SK-MEL-5 (cell line): ENCODE measurements around the gene PLPP1. TPM values are rescaled to one million over a fixed set of nuclear protein-coding genes. Genes with fewer than 3 reads are reported as not detected.

ENCODE experiments used
- DNase-seq: peaks from one replicate; pipeline ENCODE4 v3.0.0-alpha.2; 2016; ENCODE audit warnings: low read depth, low spot score
- in situ Hi-C: cut with HindIII; loops from 2 replicates; pipeline ENCODE4 v1.10.0; 2016; ENCODE audit warnings: low sequenced_read_pairs, high pct_unique_total_duplicates, low pct_unique_long_range_greater_than_20kb
- small RNA-seq, 2 experiments: library from RNA; depleted of rRNA; stranded (forward); fragments of <200 nt; gene quantifications; one replicate each; pipeline ENCODE3, GENCODE V24; 2014
- total RNA-seq: library from RNA; depleted of rRNA; stranded (reverse); fragments of >200 nt; shearing (Covaris generic); gene quantifications from 2 replicates; pipeline ENCODE4 v1.2.3, GENCODE V29; 2014; rRNA removed

PLPP1 gene
- total RNA-seq, 1 experiment from 2014 or later: 17.1 TPM

DNA sequence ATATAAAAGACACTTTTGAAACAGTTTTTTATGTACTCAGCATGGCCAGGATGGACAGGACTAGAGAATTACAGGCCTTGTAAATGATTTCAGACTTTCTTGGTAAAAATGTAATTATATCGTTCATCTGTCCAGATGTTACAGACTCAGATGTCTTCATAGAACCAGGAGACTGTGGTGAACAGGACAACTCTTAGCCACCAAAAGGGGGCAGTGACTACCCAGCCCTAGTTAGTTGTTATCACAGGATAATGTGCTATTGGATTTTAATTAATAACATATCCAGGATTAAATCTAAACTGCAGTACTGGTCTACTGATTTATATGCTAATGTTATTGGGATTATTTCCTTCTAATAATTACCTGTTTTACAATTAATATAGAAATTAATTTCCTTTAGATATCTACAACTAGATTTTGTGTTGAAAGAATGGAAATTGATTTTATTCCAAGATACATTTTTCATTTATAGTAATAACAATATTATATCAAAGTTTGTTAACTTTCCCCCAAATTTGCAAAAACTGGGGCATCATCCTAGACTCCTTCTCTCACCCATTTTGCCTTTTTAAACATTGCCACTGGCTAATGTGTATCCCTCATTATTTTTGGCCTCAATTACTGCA lies 127.6 kb downstream of the PLPP1 start:
- peak; percentile 65 for DNase-seq
- in situ Hi-C loops: no loop called here

DNA sequence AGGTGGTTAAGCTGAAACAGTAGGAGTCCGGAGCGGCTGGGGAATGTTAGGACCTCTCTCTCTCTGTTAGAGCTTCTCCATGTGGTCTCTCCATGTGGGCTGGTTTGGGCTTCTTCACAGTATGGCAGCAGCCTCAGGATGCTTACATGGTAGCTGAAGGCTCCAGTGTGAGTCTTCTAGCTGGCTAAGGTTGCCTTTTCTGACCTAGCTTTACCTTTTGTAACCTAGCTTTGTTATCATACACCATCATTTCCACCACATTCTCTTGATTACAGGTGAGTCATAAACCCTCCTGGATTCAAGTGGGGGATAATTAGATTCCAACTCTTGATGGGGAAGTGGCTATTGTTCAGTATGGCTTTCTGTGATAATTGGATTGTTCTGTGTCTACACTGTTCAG lies 128.5 kb downstream of the PLPP1 start:
- DNase-seq: no peak
- in situ Hi-C loops: no loop called here

DNA sequence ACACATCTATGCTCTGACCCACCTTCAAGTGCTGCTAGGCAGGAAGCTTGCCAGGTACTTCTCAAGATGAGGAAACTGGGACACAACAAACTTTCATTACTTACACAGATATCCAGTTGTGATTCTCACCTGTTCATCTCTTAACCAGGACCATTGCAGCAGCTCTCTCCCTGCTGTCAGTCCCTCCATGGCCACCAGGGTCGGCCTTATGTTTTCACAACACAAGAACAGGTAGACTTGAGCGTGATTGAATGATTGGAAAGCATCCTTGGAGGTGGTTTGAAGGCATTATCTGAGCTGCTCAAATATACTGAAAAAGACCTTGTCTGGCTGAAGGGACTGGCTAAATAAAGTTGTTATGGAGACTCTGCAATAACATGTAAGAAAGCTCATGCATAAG lies 132.6 kb downstream of the PLPP1 start:
- no peak for DNase-seq
- in situ Hi-C loops: no loop called here

DNA sequence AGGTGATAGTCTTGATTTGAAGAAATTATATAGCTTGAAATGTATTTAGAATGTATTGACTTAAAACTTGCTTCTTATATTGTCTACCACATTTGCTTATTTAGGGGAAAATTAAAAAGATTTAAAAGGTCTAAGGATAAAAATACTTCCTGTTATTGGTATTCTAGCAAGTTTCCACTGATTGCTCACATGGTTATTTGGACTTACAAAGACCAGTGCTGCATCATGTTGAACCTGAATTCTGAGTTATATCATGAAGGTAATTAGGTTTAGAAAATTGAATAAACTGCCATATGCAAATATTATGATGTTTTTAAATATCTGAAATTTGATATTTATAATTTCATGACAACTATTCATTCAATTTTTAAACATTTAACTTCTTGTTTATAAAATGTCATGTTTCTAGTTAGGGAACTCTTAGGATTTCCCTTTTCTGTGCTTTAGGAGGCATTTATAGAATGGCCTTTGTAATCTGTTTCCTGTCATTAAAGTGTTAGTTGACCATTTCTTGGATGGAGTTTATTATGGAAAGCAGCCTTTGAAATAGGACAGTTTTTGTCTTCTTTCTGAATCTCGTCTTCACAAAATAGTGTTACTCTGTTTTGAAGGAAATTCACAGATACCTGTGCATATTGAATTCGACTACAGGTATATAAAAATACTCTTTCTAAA lies 141.1 kb downstream of the PLPP1 start:
- DNase-seq: no peak
- in situ Hi-C loops: no loop called here

DNA sequence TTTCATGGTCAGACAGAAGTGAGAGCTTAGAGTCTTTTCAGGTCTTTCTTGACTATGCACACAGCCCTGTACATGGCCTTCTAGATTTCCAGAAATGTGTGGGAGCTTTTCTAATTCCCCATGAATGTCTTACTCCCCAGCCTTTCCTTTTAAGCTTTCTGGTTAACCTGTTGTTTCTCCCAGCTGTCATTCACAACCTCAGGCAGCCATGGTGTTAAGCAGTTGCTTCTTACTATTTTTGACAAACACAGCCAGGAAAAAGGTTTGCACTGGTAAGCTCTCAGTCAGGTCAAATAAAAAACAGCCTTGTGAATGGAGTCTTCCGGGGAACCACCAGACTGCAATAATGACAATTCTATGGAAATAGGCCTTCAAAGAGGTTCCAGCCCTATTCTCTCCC lies 142.1 kb downstream of the PLPP1 start:
- in situ Hi-C loops: no loop called here
- DNase-seq: no peak

DNA sequence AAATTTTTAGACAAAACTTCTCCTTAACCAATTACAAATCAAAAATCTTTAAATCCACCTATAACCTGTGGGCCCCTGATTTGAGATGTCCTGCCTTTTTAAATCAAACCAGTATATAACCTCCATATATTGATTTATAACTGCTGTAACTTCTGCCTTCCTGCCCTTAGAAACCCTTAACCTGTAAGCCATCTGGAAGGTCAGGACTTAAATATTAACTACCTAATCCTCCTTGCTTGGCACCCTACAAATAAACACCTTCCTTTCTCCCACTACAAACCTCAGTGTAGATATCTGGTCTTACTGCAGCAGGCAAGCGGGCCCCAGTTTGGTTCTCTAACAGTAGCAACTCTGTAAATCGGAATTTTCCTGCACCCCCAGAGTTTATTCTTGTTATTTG lies 143.1 kb downstream of the PLPP1 start:
- in situ Hi-C loops: no loop called here
- no peak for DNase-seq

DNA sequence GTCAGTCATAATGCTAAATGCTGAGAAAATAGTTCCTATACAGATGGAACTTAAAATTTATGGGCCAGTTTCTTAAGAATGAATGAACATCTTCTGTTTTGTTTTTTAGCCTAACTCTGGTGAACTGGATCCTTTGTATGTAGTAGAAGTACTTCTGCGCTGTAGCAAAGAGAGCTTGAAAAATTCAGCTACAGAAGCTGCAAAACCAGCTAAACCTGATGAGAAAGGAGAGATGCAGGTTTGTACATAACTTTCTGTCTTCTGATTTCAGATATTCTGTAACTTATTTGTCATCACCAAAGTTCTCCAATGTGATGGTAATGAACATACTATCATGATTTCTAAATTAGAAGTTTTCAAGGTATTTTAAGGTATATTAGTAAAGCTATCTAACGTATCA lies 146.9 kb downstream of the PLPP1 start:
- in situ Hi-C loops: no loop called here
- DNase-seq: no peak

DNA sequence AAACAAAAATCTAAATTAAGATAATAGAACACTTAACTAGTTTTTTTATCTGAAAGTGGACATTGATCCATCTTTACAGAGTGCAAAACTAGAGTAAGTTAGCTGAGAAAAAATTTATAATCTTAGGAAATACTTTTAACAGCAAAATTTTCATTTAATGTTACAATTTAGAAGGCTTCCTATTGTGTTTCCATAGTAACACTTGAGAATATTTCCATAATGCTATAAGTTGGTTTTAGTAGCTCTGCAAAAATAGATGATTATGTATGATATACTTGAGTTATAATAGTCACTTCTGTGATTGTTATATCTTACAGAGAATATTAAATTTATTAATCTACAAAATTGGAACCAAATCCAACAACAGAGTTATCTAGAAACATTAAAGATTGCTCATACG lies 148.4 kb downstream of the PLPP1 start:
- in situ Hi-C loops: no loop called here
- DNase-seq: no peak

DNA sequence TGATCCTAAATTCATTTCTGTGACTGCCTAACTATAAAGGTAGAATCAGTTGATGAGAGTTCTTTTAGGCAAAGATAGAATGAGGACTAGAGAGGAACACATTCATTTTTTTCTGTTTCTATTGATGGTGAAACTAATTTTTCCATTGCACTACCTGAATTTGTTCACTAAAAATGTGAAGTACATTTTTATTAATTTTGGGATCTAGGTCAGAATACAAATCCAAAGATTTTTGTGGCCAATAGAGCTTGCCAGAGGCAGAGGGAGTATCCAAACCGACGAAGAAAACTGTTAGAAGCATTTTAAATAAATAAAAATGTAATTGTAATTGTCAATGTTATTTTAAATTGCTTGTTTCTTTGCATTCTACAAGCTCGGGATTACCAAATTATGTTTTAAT lies 148.9 kb downstream of the PLPP1 start:
- DNase-seq: no peak
- in situ Hi-C loops: no loop called here

DNA sequence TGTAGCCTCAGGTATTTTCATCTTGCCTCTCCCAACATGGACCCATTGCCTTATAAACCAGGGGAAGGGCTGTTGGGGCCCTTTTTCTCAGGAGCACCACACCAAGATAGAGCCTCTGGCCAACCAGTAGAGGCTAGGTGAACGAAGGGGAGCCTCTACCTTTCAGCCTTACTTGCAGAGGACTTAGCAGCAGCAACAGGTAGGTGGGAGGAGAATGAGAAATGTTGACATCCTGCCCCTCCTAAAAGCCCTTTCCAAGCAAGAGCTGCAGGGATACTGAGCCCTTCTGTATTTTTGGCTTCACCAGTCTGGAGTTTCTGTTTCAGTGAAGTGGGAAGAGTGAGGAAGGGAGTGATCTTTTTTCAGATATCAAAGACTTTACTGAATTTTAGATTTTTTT lies 149.5 kb downstream of the PLPP1 start:
- in situ Hi-C loops: no loop called here
- no peak for DNase-seq

DNA sequence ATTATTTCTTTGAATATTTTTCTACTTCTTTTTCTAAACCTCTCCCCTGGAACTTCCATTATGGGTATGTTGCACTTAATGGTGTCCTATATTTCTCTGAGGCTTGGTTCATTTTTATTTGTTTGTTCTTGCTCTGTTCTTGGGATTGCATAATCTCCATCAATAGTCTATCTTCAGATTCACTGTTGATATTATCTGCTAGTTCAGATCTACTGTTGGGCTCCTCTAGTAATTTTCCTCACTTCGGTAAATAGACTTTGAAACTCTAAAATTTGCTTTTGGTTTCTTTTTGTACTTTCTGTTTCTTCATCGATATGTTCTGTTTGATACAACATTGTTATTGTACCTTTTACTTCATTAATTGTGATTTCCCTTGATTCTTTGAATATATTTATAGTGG lies 150.7 kb downstream of the PLPP1 start:
- no peak for DNase-seq
- in situ Hi-C loops: no loop called here

DNA sequence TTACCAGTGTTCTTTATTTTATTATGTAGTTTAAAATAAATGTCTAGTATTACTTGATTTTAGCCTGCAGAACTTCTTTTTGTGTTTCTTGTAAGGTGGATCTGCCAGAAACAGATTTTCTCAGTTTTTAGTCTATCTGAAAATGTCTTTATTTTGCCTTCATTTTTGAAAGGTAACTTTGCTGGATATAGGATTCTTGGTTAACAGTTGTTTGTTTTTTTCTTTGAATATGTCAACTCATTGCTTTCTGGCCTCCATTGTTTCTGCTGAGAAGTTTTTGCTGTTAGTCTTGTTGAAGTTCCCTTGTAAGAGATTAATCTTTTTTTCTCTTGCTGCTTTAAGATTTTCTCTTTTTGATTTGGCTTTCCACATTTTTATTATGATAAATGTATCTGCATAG lies 151.5 kb downstream of the PLPP1 start:
- DNase-seq: no peak
- in situ Hi-C loops: no loop called here

DNA sequence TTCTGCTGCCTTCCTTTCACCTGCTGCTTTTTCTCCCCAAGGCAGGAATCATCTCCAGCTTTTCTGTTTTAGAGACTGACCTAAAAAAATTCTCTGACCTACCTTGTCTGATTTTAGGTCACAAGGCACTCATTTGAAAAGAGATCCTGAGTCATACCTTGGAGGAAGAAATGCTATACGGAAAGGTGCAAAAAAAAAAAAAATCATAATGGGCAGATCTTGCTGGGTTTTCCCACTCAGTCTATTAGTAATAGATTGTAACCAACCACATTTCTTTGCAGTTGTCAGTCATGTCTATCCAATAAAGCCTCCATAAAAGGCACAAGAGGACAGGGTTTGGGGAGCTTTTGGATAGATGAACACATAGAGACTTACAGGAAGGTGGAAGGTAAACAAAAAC lies 157.0 kb downstream of the PLPP1 start:
- in situ Hi-C loops: no loop called here
- no peak for DNase-seq

Small RNA genes lying within 50 kb of the gene (small RNA-seq; reads per million reads assigned to genes)
- 0 to 0.05 reads per million in 2 experiments for gene MIR5687

Other genes starting within 250 kb of the PLPP1 start
- 36.3 and 36.6 TPM in 2 replicates for gene DHX29, start 227.3 kb downstream of the PLPP1 start, total RNA-seq
- gene MTREX, start 227.0 kb downstream of the PLPP1 start, total RNA-seq: 100 and 117 TPM in 2 replicates
- 33.1 and 44.0 TPM in 2 replicates for gene SLC38A9, start 177.4 kb upstream of the PLPP1 start, total RNA-seq
- gene DDX4, start 203.1 kb upstream of the PLPP1 start, total RNA-seq: not detected in 2 replicates